ENCODE data around the gene NPLOC4. TPM values are rescaled to one million over a fixed set of nuclear protein-coding genes. Genes with fewer than 3 reads are reported as not detected.

The NPLOC4 gene
- total and polyA plus RNA-seq, 2 donors (not counting 1 experiment from before 2014, with no cell fraction given): 51.0 to 62.5 TPM

GRCh38 chr17:81609541-81610311 is 27.2 kb downstream of the NPLOC4 start:
- Histone ChIP-seq H3K9ac (ENCODE audit: insufficient read depth, low read length) (no peak overlapping the region), H3K9me3 (ENCODE audit: control insufficient read depth, insufficient read depth, low read depth, low read length) (no peaks in the 10 kb centered on the region), H3K4me2 (ENCODE audit: extremely low read depth, insufficient read depth, low read length) (no peak overlapping the region), H3K4me3 (replicated peaks in 1 of 4; ENCODE audit: control extremely low read depth in 1 of 4, insufficient read depth in 1 of 4, low read depth in 3 of 4, low read length in 4 of 4) (no peak overlapping the region), H3K27ac (ENCODE audit: insufficient read depth, low read length) (no peak overlapping the region), H3K27me3 (ENCODE audit: control insufficient read depth, insufficient read depth, low read length) (no peaks in the 10 kb centered on the region), H3K36me3 (ENCODE audit: control insufficient read depth, insufficient read depth, low read length) (peaks cover 16% of the 10 kb centered on the region), H4K20me1 (ENCODE audit: control insufficient read depth, extremely low read depth, insufficient read depth, low read length) (no peaks in the 10 kb centered on the region), H2AFZ (ENCODE audit: low read length) (no peak overlapping the region), H3K4me1 (ENCODE audit: control insufficient read depth, extremely low read depth, insufficient read depth, low read length) (peaks cover 3% of the 10 kb centered on the region), H3K79me2 (ENCODE audit: control insufficient read depth, insufficient read depth, low read length) (peaks cover 24% of the 10 kb centered on the region)
- DNase-seq (ENCODE audit: low read depth in 2 of 2): no peak
- TF ChIP-seq EZH2 (IDR thresholded peaks at IDR 0.05; ENCODE audit: low read length, missing control alignments) (no peak), CTCF (conservative IDR thresholded peaks at IDR 0.05 in 1 of 2, IDR thresholded peaks at IDR 0.05 in 1 of 2; ENCODE audit: low read depth in 1 of 2, low read length in 2 of 2) (no peak)

GRCh38 chr17:81608605-81609004 is 28.3 kb downstream of the NPLOC4 start:
- H3K79me2 ChIP-seq (ENCODE audit: control insufficient read depth, insufficient read depth, low read length): peaks cover 19% of the 10 kb centered on the region
- H3K36me3 ChIP-seq (ENCODE audit: control insufficient read depth, insufficient read depth, low read length): peaks cover 19% of the 10 kb centered on the region

GRCh38 chr17:81608082-81608481 is 28.8 kb downstream of the NPLOC4 start:
- peak; percentile 15 to 55 for DNase-seq (ENCODE audit: low read depth in 2 of 2)
- no peaks in the 10 kb centered on the region for H4K20me1 ChIP-seq (ENCODE audit: control insufficient read depth, extremely low read depth, insufficient read depth, low read length)
- H3K27me3 ChIP-seq (ENCODE audit: control insufficient read depth, insufficient read depth, low read length): no peaks in the 10 kb centered on the region
- H3K27ac ChIP-seq (ENCODE audit: insufficient read depth, low read length): no peak overlapping the region
- no peak overlapping the region for H3K4me3 ChIP-seq (replicated peaks in 1 of 4; ENCODE audit: control extremely low read depth in 1 of 4, insufficient read depth in 1 of 4, low read depth in 3 of 4, low read length in 4 of 4)
- H3K9ac ChIP-seq (ENCODE audit: insufficient read depth, low read length): no peak overlapping the region
- no peak overlapping the region for H3K4me2 ChIP-seq (ENCODE audit: extremely low read depth, insufficient read depth, low read length)
- H3K4me1 ChIP-seq (ENCODE audit: control insufficient read depth, extremely low read depth, insufficient read depth, low read length): no peaks in the 10 kb centered on the region
- H3K36me3 ChIP-seq (ENCODE audit: control insufficient read depth, insufficient read depth, low read length): peaks cover 18% of the 10 kb centered on the region
- peaks cover 14% of the 10 kb centered on the region for H3K79me2 ChIP-seq (ENCODE audit: control insufficient read depth, insufficient read depth, low read length)
- TF ChIP-seq CTCF (conservative IDR thresholded peaks at IDR 0.05 in 1 of 2, IDR thresholded peaks at IDR 0.05 in 1 of 2; ENCODE audit: low read depth in 1 of 2, low read length in 2 of 2) (no peak), EZH2 (IDR thresholded peaks at IDR 0.05; ENCODE audit: low read length, missing control alignments) (no peak)
- no peaks in the 10 kb centered on the region for H3K9me3 ChIP-seq (ENCODE audit: control insufficient read depth, insufficient read depth, low read depth, low read length)
- H2AFZ ChIP-seq (ENCODE audit: low read length): no peak overlapping the region

More at GRCh38 chr17:81608605-81609004, 28.3 kb downstream of the NPLOC4 start:
- Histone ChIP-seq H3K27ac (ENCODE audit: insufficient read depth, low read length) (no peak overlapping the region), H2AFZ (ENCODE audit: low read length) (no peak overlapping the region), H3K4me3 (replicated peaks in 1 of 4; ENCODE audit: control extremely low read depth in 1 of 4, insufficient read depth in 1 of 4, low read depth in 3 of 4, low read length in 4 of 4) (no peak overlapping the region), H3K9me3 (ENCODE audit: control insufficient read depth, insufficient read depth, low read depth, low read length) (no peaks in the 10 kb centered on the region), H3K9ac (ENCODE audit: insufficient read depth, low read length) (no peak overlapping the region), H3K4me1 (ENCODE audit: control insufficient read depth, extremely low read depth, insufficient read depth, low read length) (no peaks in the 10 kb centered on the region), H3K27me3 (ENCODE audit: control insufficient read depth, insufficient read depth, low read length) (no peaks in the 10 kb centered on the region), H4K20me1 (ENCODE audit: control insufficient read depth, extremely low read depth, insufficient read depth, low read length) (no peaks in the 10 kb centered on the region), H3K4me2 (ENCODE audit: extremely low read depth, insufficient read depth, low read length) (no peak overlapping the region)
- DNase-seq (ENCODE audit: low read depth in 2 of 2): peak in 1 of 2 donors; percentile 51
- no peak for TF ChIP-seq EZH2 (IDR thresholded peaks at IDR 0.05; ENCODE audit: low read length, missing control alignments)

All from fibroblast of lung (primary cell).